ENCODE measurements around the gene SMG5. TPM values are rescaled to one million over a fixed set of nuclear protein-coding genes. Genes with fewer than 3 reads are reported as not detected.

SMG5 gene
- total RNA-seq, 1 donor from 2014 or later: 95.6 TPM

GRCh38 chr1:156214024-156214748 is 68.4 kb downstream of the SMG5 start:
- Mint-ChIP-seq H3K36me3 (ENCODE audit: low read depth) (peaks cover 41% of the 10 kb centered on the region), H3K4me1 (ENCODE audit: low read depth) (peaks cover 51% of the 10 kb centered on the region), H3K27me3 (ENCODE audit: insufficient read depth) (no peaks in the 10 kb centered on the region), H3K4me3 (peak overlapping the region; percentile 84), H3K27ac (peak overlapping the region; percentile 94), H3K9me3 (no peaks in the 10 kb centered on the region)
- intact Hi-C loops (cut with micrococcal nuclease): loop anchor here (10.0 kb wide), 1 partner anchor 889 kb away; the partner anchor contains the start of gene RUSC1
- DNase-seq (ENCODE audit: low spot score): no peak

GRCh38 chr1:156213644-156213966 is 69.0 kb downstream of the SMG5 start:
- Mint-ChIP-seq H3K27ac (peak overlapping the region; percentile 97), H3K4me1 (ENCODE audit: low read depth) (peaks cover 54% of the 10 kb centered on the region), H3K4me3 (peak overlapping the region; percentile 92), H3K27me3 (ENCODE audit: insufficient read depth) (no peaks in the 10 kb centered on the region), H3K36me3 (ENCODE audit: low read depth) (peaks cover 47% of the 10 kb centered on the region), H3K9me3 (no peaks in the 10 kb centered on the region)
- intact Hi-C loops (cut with micrococcal nuclease): loop anchor here (1.0 to 10.0 kb wide), 4 partner anchors 10 to 889 kb away; partner anchors contain the start of genes RUSC1, SLC25A44 and SMG5
- no peak for DNase-seq (ENCODE audit: low spot score)

- no peaks in the 10 kb centered on the region for H3K27me3 Mint-ChIP-seq (ENCODE audit: insufficient read depth)
- peaks cover 53% of the 10 kb centered on the region for H3K4me1 Mint-ChIP-seq (ENCODE audit: low read depth)
- peak within 1 kb of the TSS; percentile 92 for H3K4me3 Mint-ChIP-seq
Measured at GRCh38 chr1:156212833-156213643, 69.6 kb downstream of the SMG5 start, which contains the start of gene PMF1. TSS of gene PMF1 (plus strand) at chr1:156213007. CDS start at chr1:156213016, 9 bp downstream.

GRCh38 chr1:156212130-156212529 is 70.5 kb downstream of the SMG5 start:
- Mint-ChIP-seq H3K4me3 (peak overlapping the region; percentile 92), H3K27me3 (ENCODE audit: insufficient read depth) (no peaks in the 10 kb centered on the region), H3K36me3 (ENCODE audit: low read depth) (peaks cover 45% of the 10 kb centered on the region), H3K27ac (peak overlapping the region; percentile 97), H3K9me3 (no peaks in the 10 kb centered on the region), H3K4me1 (ENCODE audit: low read depth) (peaks cover 45% of the 10 kb centered on the region)
- no peak for DNase-seq (ENCODE audit: low spot score)
- intact Hi-C loops (cut with micrococcal nuclease): loop anchor here (1.0 to 10.0 kb wide), 2 partner anchors 13 to 887 kb away; partner anchors contain the start of gene RUSC1

More at GRCh38 chr1:156212833-156213643, 69.6 kb downstream of the SMG5 start, which contains the start of gene PMF1:
- Mint-ChIP-seq H3K36me3 (ENCODE audit: low read depth) (peaks cover 46% of the 10 kb centered on the region), H3K9me3 (no peaks in the 10 kb centered on the region), H3K27ac (peak within 1 kb of the TSS; percentile 97)
- intact Hi-C loops (cut with micrococcal nuclease): loop anchor here (1.0 to 10.0 kb wide), 5 partner anchors 10 to 888 kb away; partner anchors contain the start of genes RUSC1, SLC25A44 and SMG5
- peak; percentile 93 for DNase-seq (ENCODE audit: low spot score)

GRCh38 chr1:156211243-156211642 is 71.4 kb downstream of the SMG5 start:
- Mint-ChIP-seq H3K27me3 (ENCODE audit: insufficient read depth) (no peaks in the 10 kb centered on the region), H3K27ac (peak overlapping the region; percentile 60), H3K4me1 (ENCODE audit: low read depth) (peaks cover 45% of the 10 kb centered on the region), H3K4me3 (no peak overlapping the region), H3K9me3 (no peaks in the 10 kb centered on the region), H3K36me3 (ENCODE audit: low read depth) (peaks cover 45% of the 10 kb centered on the region)
- intact Hi-C loops (cut with micrococcal nuclease): loop anchor here (10.0 kb wide), 1 partner anchor 886 kb away; the partner anchor contains the start of gene RUSC1
- DNase-seq (ENCODE audit: low spot score): no peak

GRCh38 chr1:156204686-156205085 is 77.9 kb downstream of the SMG5 start:
- no peaks in the 10 kb centered on the region for H3K9me3 Mint-ChIP-seq
- H3K36me3 Mint-ChIP-seq (ENCODE audit: low read depth): peaks cover 39% of the 10 kb centered on the region
- no peak overlapping the region for H3K4me3 Mint-ChIP-seq
- H3K27me3 Mint-ChIP-seq (ENCODE audit: insufficient read depth): no peaks in the 10 kb centered on the region
- H3K4me1 Mint-ChIP-seq (ENCODE audit: low read depth): peaks cover 30% of the 10 kb centered on the region
- no peak overlapping the region for H3K27ac Mint-ChIP-seq
- no peak for DNase-seq (ENCODE audit: low spot score)
- intact Hi-C loops (cut with micrococcal nuclease): no loop called here

GRCh38 chr1:156203331-156203730 is 79.3 kb downstream of the SMG5 start:
- DNase-seq (ENCODE audit: low spot score): no peak
- peaks cover 38% of the 10 kb centered on the region for H3K36me3 Mint-ChIP-seq (ENCODE audit: low read depth)
- no peak overlapping the region for H3K4me3 Mint-ChIP-seq
- H3K27me3 Mint-ChIP-seq (ENCODE audit: insufficient read depth): no peaks in the 10 kb centered on the region
- H3K27ac Mint-ChIP-seq: no peak overlapping the region
- no peaks in the 10 kb centered on the region for H3K9me3 Mint-ChIP-seq
- peaks cover 30% of the 10 kb centered on the region for H3K4me1 Mint-ChIP-seq (ENCODE audit: low read depth)
- intact Hi-C loops (cut with micrococcal nuclease): no loop called here

- H3K4me1 Mint-ChIP-seq (ENCODE audit: low read depth): peaks cover 51% of the 10 kb centered on the region
- no peaks in the 10 kb centered on the region for H3K27me3 Mint-ChIP-seq (ENCODE audit: insufficient read depth)
- H3K36me3 Mint-ChIP-seq (ENCODE audit: low read depth): peaks cover 45% of the 10 kb centered on the region
- no peak for DNase-seq (ENCODE audit: low spot score)
- H3K4me3 Mint-ChIP-seq: peak overlapping the region; percentile 78
- H3K9me3 Mint-ChIP-seq: no peaks in the 10 kb centered on the region
- intact Hi-C loops (cut with micrococcal nuclease): no loop called here
- peak overlapping the region; percentile 94 for H3K27ac Mint-ChIP-seq
Measured at GRCh38 chr1:156200044-156200443, 82.6 kb downstream of the SMG5 start.

Other genes with a start within 250 kb of the SMG5 start
- 59.5 and 64.5 TPM in 2 replicates for gene UBQLN4, start 229.0 kb downstream of the SMG5 start, total RNA-seq
- 66.8 and 67.1 TPM in 2 replicates for gene LAMTOR2, start 228.0 kb downstream of the SMG5 start, total RNA-seq
- 0.18 TPM in 1 of 2 replicates, not detected in the other for gene RAB25, start 221.7 kb downstream of the SMG5 start, total RNA-seq
- 0.27 and 0.41 TPM in 2 replicates for gene MEX3A, start 200.4 kb downstream of the SMG5 start, total RNA-seq
- gene LMNA, start 168.1 kb downstream of the SMG5 start, total RNA-seq: 80.1 and 84.1 TPM in 2 replicates
- 8.8 and 9.0 TPM in 2 replicates for gene SEMA4A, start 129.2 kb downstream of the SMG5 start, total RNA-seq
- gene SLC25A44, start 88.7 kb downstream of the SMG5 start, total RNA-seq: 67.6 and 79.3 TPM in 2 replicates
- 105 and 111 TPM in 2 replicates for gene PMF1, start 69.8 kb downstream of the SMG5 start, total RNA-seq
- gene BGLAP, start 40.6 kb downstream of the SMG5 start, total RNA-seq: 1.8 and 2.5 TPM in 2 replicates
- 5.0 and 5.2 TPM in 2 replicates for gene PAQR6, start 34.8 kb downstream of the SMG5 start, total RNA-seq
- gene TMEM79, start 1.5 kb upstream of the SMG5 start, total RNA-seq: 8.9 and 9.6 TPM in 2 replicates
- 17.2 and 20.3 TPM in 2 replicates for gene GLMP, start 12.9 kb upstream of the SMG5 start, total RNA-seq
- 0.56 TPM in 1 of 2 replicates, not detected in the other for gene VHLL, start 16.5 kb upstream of the SMG5 start, total RNA-seq
- 567 and 570 TPM in 2 replicates for gene CCT3, start 55.5 kb upstream of the SMG5 start, total RNA-seq
- gene TSACC, start 55.7 kb upstream of the SMG5 start, total RNA-seq: 0.81 TPM in 1 of 2 replicates, not detected in the other
- gene RHBG, start 86.4 kb upstream of the SMG5 start, total RNA-seq: not detected in 2 replicates
- gene MEF2D, start 217.9 kb upstream of the SMG5 start, total RNA-seq: 36.3 and 37.0 TPM in 2 replicates

Measured in activated T-helper 1 cell treated with anti-CD3 and anti-CD28 coated beads, Interleukin-12 subunit alpha, Interleukin-12 subunit beta, Interleukin-2, Interleukin-4 antibody, amounts not matched to agents 30 ng/mL and 10 ng/mL and 1 ng/mL, durations not matched to agents 14 hours and 24 hours and 36 hours (primary cell).